ENCODE measurements around the gene GPATCH4. TPM values are rescaled to one million over a fixed set of nuclear protein-coding genes. Genes with fewer than 3 reads are reported as not detected.

The GPATCH4 gene
- total RNA-seq, 4 donors from 2014 or later, result 22.2 to 44.4 (median 29.6) TPM

- Histone ChIP-seq H3K27ac (no peak overlapping the region), H3K27me3 (no peaks in the 10 kb centered on the region), H3K4me1 (no peaks in the 10 kb centered on the region), H3K9me3 (no peaks in the 10 kb centered on the region), H3K4me3 (no peak overlapping the region), H3K36me3 (no peaks in the 10 kb centered on the region)
- DNase-seq (ENCODE audit: low spot score in 2 of 2), result no peak
- TF ChIP-seq CTCF (IDR thresholded peaks at IDR 0.05) (no peak), POLR2A (IDR thresholded peaks at IDR 0.05) (no peak), EP300 (IDR thresholded peaks at IDR 0.05) (no peak)
- WGBS, 2 donors, result 93 to 94% methylated on average over 3 of the region's 3 CpGs
Observed at GRCh38 chr1:156544592-156545102, 56.6 kb downstream of the GPATCH4 start.

Other genes with a start within 250 kb of the GPATCH4 start
- gene RHBG, start 232.3 kb downstream of the GPATCH4 start, total RNA-seq, result not detected
- gene MEF2D, start 100.7 kb downstream of the GPATCH4 start, total RNA-seq, result 10 to 100 TPM; 67.5 to 84.9 (median 70.8) TPM
- 1 to 10 TPM in 2 of 4 donors, under 1 TPM in 2; 0.21 to 2.4 (median 0.97) TPM for gene IQGAP3, start 28.9 kb downstream of the GPATCH4 start, total RNA-seq
- gene TTC24, start 21.8 kb downstream of the GPATCH4 start, total RNA-seq, result not detected
- gene NAXE, start 9.7 kb downstream of the GPATCH4 start, total RNA-seq, result 100 to 1,000 TPM in 1 of 4 donors, 10 to 100 TPM in 3; 53.1 to 105 (median 82.7) TPM
- 10 to 100 TPM in 2 of 4 donors, 1 to 10 TPM in 2; 1.8 to 20.3 (median 10.6) TPM for gene HAPLN2, start 17.9 kb upstream of the GPATCH4 start, total RNA-seq
- not detected for gene BCAN, start 40.6 kb upstream of the GPATCH4 start, total RNA-seq
- 10 to 100 TPM; 59.9 to 65.3 (median 63.9) TPM for gene NES, start 75.9 kb upstream of the GPATCH4 start, total RNA-seq
- 10 to 100 TPM in 1 of 4 donors, 1 to 10 TPM in 3; 3.5 to 13.2 (median 5.0) TPM for gene CRABP2, start 104.1 kb upstream of the GPATCH4 start, total RNA-seq
- 10 to 100 TPM; 36.5 to 50.1 (median 46.0) TPM for gene METTL25B, start 127.0 kb upstream of the GPATCH4 start, total RNA-seq
- 10 to 100 TPM; 10.1 to 24.9 (median 18.6) TPM for gene ISG20L2, start 127.3 kb upstream of the GPATCH4 start, total RNA-seq
- 10 to 100 TPM; 48.6 to 90.4 (median 66.2) TPM for gene MRPL24, start 139.6 kb upstream of the GPATCH4 start, total RNA-seq
- gene HDGF, start 150.2 kb upstream of the GPATCH4 start, total RNA-seq, result 100 to 1,000 TPM; 120 to 177 (median 157) TPM
- 10 to 100 TPM; 25.1 to 44.6 (median 30.8) TPM for gene PRCC, start 166.1 kb upstream of the GPATCH4 start, total RNA-seq
- gene SH2D2A, start 215.4 kb upstream of the GPATCH4 start, total RNA-seq, result 1 to 10 TPM in 2 of 4 donors, under 1 TPM in 1, not detected in 1; 0.78 to 7.2 (median 2.9) TPM